Osteoblast (primary cell): ENCODE measurements around the gene SNTG2. TPM values are rescaled to one million over a fixed set of nuclear protein-coding genes. Genes with fewer than 3 reads are reported as not detected.

Source experiments
- DNase-seq: peaks from one replicate; pipeline ENCODE4 v3.0.0; 2011; ENCODE audit warnings: low spot score, mixed read lengths; ENCODE audit not compliant: insufficient read length; ENCODE audit errors: missing footprints
- H2AFZ ChIP-seq: 2 replicates; pipeline ENCODE4 v1.6.0; 2011; ENCODE audit warnings: mild to moderate bottlenecking, low read length
- H3K27ac ChIP-seq: 2 replicates; pipeline ENCODE4 v1.5.1; 2011; ENCODE audit warnings: mild to moderate bottlenecking, low read depth, low read length, moderate library complexity
- H3K27me3 ChIP-seq: 2 replicates; pipeline ENCODE4 v1.6.0; 2012; ENCODE audit warnings: mild to moderate bottlenecking, control low read depth, inconsistent platforms, low read length, moderate library complexity; ENCODE audit not compliant: insufficient read depth
- H3K36me3 ChIP-seq: 2 replicates; pipeline ENCODE4 v1.5.1; 2011; ENCODE audit warnings: mild to moderate bottlenecking, low read length, control low read depth, moderate library complexity; ENCODE audit not compliant: insufficient read depth
- H3K4me1 ChIP-seq: 2 replicates; pipeline ENCODE4 v1.5.1; 2011; ENCODE audit warnings: mild to moderate bottlenecking, low read length, control low read depth, moderate library complexity; ENCODE audit not compliant: insufficient read depth
- H3K4me2 ChIP-seq: 2 replicates; pipeline ENCODE4 v1.6.0; 2011; ENCODE audit warnings: mild to moderate bottlenecking, low read length; ENCODE audit not compliant: insufficient read depth
- H3K4me3 ChIP-seq: fragments of 200-600 bp; sonication (generic); 3 replicates; pipeline ENCODE4 v1.5.1; 2012; ENCODE audit warnings: mild to moderate bottlenecking, low read length, inconsistent platforms; ENCODE audit not compliant: insufficient read depth
- H3K79me2 ChIP-seq: 2 replicates; pipeline ENCODE4 v1.6.0; 2012; ENCODE audit warnings: mild to moderate bottlenecking, low read length, control low read depth, inconsistent platforms; ENCODE audit not compliant: insufficient read depth
- H3K9me3 ChIP-seq: 2 replicates; pipeline ENCODE4 v1.5.1; 2011; ENCODE audit warnings: low read depth, low read length, control low read depth
- H4K20me1 ChIP-seq: 2 replicates; pipeline ENCODE4 v1.6.0; 2012; ENCODE audit warnings: mild to moderate bottlenecking, low read length, control low read depth; ENCODE audit not compliant: insufficient read depth
- total RNA-seq: library from RNA; depleted of rRNA; stranded (reverse); fragments of >200 nt; gene quantifications from 2 replicates; pipeline ENCODE4 v1.2.3, GENCODE V29; 2012
- TF ChIP-seq, protein P1 (sequence below): IDR thresholded peaks from 2 replicates; pipeline ENCODE4 v1.5.1; 2011; ENCODE audit warnings: mild to moderate bottlenecking, low read depth, low read length, moderate library complexity; ENCODE audit errors: extremely low read depth

SNTG2 gene
- total RNA-seq, 1 donor: 1.4 TPM

DNA sequence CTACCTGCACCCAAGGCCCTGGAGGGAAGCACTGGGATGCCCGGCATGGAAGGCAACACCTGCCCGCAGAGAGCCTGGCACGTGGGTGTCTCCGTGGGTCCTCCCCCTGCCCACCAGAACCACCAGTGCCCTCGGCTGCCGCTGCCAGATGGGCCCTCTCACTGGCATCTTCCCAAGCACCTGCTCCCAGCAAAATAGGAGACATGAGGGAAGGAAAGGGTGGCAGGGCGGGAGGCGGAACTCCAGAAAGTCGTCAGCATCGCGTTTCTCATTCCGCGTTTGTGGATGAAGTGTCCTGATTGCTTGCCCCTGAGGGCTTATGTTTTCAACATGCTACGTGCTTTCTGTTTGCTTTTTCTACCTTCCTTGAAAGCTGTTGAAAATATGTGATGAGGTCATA, 8.8 kb upstream of the SNTG2 start:
- H3K4me3 ChIP-seq: no peak overlapping the region
- no peaks in the 10 kb centered on the region for H4K20me1 ChIP-seq
- no peaks in the 10 kb centered on the region for H3K9me3 ChIP-seq
- peaks cover 35% of the 10 kb centered on the region for H3K4me1 ChIP-seq
- no peak overlapping the region for H2AFZ ChIP-seq
- no peak for DNase-seq
- no peaks in the 10 kb centered on the region for H3K79me2 ChIP-seq
- H3K4me2 ChIP-seq: no peak overlapping the region
- no peaks in the 10 kb centered on the region for H3K27me3 ChIP-seq
- H3K36me3 ChIP-seq: no peaks in the 10 kb centered on the region
- TF ChIP-seq, protein P1, sequence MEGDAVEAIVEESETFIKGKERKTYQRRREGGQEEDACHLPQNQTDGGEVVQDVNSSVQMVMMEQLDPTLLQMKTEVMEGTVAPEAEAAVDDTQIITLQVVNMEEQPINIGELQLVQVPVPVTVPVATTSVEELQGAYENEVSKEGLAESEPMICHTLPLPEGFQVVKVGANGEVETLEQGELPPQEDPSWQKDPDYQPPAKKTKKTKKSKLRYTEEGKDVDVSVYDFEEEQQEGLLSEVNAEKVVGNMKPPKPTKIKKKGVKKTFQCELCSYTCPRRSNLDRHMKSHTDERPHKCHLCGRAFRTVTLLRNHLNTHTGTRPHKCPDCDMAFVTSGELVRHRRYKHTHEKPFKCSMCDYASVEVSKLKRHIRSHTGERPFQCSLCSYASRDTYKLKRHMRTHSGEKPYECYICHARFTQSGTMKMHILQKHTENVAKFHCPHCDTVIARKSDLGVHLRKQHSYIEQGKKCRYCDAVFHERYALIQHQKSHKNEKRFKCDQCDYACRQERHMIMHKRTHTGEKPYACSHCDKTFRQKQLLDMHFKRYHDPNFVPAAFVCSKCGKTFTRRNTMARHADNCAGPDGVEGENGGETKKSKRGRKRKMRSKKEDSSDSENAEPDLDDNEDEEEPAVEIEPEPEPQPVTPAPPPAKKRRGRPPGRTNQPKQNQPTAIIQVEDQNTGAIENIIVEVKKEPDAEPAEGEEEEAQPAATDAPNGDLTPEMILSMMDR: no peak
- no peak overlapping the region for H3K27ac ChIP-seq

DNA sequence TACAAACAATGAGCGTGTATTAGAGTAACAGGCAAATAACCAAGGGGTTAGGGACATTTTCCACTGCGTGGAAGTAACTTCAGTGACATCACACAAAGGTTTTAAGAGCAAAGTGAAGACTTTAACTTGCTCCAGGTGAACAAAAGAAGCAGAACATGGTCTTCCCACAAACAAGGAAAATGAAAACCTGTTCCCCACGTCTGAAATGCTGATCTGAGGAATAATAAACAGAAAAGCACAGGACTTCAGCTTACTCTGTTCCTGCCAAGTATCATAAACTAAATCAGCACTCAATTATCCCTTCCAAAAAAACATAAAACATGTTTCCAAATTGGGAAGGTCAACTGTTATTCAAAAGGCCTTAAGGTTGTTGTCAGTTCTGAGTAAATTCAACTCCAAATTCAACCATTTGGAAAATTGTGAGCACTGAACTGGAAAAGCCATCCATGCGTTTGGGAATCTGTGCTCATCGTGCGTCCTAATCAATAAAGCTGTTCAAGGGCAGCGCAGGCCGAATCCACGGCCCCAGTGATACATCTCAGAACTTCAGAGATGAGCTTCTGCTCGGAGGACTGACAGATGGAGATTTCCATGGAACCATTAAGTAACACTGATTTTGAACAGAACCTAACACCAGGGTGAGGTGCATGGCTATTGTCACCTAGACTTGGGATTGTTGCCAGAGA, 7.7 kb upstream of the SNTG2 start:
- no peaks in the 10 kb centered on the region for H3K79me2 ChIP-seq
- peaks cover 27% of the 10 kb centered on the region for H3K4me1 ChIP-seq
- H3K27me3 ChIP-seq: no peaks in the 10 kb centered on the region
- TF ChIP-seq, protein P1: no peak
- H3K36me3 ChIP-seq: no peaks in the 10 kb centered on the region
- no peak overlapping the region for H3K27ac ChIP-seq
- no peak for DNase-seq
- no peak overlapping the region for H3K4me2 ChIP-seq
- no peak overlapping the region for H2AFZ ChIP-seq
- H3K4me3 ChIP-seq: no peak overlapping the region
- no peaks in the 10 kb centered on the region for H4K20me1 ChIP-seq
- H3K9me3 ChIP-seq: no peaks in the 10 kb centered on the region

DNA sequence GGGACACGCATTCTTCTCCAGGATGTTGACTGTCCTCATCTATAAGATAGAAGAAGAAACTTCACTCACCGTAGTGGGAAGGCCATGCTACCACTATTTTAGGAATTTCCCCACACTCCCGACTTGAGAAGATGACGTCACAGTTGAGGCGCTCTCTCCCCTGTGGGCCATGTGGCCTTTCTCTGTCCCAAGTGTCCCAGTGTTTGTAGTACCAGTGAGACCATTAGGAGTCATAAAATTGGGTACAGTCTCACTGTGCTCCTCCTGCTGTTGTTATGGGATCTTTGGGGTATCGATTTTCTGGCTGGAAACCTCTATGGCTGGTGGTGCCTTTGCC, 7.2 kb upstream of the SNTG2 start:
- no peak for DNase-seq
- Histone ChIP-seq H3K27ac (no peak overlapping the region), H3K4me2 (no peak overlapping the region), H3K36me3 (no peaks in the 10 kb centered on the region), H3K79me2 (no peaks in the 10 kb centered on the region), H3K9me3 (no peaks in the 10 kb centered on the region), H4K20me1 (no peaks in the 10 kb centered on the region), H3K27me3 (no peaks in the 10 kb centered on the region), H3K4me3 (no peak overlapping the region), H2AFZ (no peak overlapping the region), H3K4me1 (peaks cover 22% of the 10 kb centered on the region)
- TF ChIP-seq, protein P1: no peak

DNA sequence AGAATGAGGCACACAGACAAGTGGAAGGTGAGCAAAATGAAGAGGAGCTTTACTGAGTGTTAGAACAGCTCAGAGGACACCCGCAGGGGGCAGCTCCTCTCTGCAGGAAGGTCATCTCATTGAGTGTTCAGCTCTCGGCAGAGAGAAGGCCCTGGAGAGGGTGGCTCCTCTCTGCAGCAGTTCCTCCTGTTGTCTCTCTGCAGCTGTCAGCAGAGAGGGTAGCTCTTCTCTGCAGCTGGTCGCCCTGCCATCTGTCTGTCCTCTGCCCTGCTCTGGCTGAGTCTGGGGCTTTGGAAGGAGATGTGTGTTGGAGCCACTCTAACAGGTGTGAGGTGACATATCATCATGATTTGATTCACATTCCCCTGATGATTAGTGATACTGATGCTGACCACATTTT, 6.8 kb upstream of the SNTG2 start:
- no peaks in the 10 kb centered on the region for H3K27me3 ChIP-seq
- TF ChIP-seq, protein P1: no peak
- H4K20me1 ChIP-seq: no peaks in the 10 kb centered on the region
- H3K4me1 ChIP-seq: peaks cover 18% of the 10 kb centered on the region
- H2AFZ ChIP-seq: no peak overlapping the region
- no peak for DNase-seq
- no peaks in the 10 kb centered on the region for H3K79me2 ChIP-seq
- no peak overlapping the region for H3K27ac ChIP-seq
- H3K4me2 ChIP-seq: no peak overlapping the region
- H3K4me3 ChIP-seq: no peak overlapping the region
- H3K36me3 ChIP-seq: no peaks in the 10 kb centered on the region
- no peaks in the 10 kb centered on the region for H3K9me3 ChIP-seq
